Measurements from ENCODE around the gene CDCA8.
A peak's percentile ranks its signal among the peaks of the same experiment; 100 is the strongest.

Gene CDCA8

GRCh38 chr1:37667023-37667671, 25.2 kb upstream of the CDCA8 start:
- H3K36me3 ChIP-seq = no peaks in the 10 kb centered on the region
- peak; percentile 63 for TF ChIP-seq CTCF (IDR thresholded peaks at IDR 0.05; ENCODE audit: low read depth, low read length)
- H3K27ac ChIP-seq = no peak overlapping the region
- H3K4me3 ChIP-seq (ENCODE audit: low read depth, low read length) = no peak overlapping the region
- H3K27me3 ChIP-seq (ENCODE audit: insufficient read depth, low read depth, severe bottlenecking) = no peaks in the 10 kb centered on the region
- peak; percentile 62 for DNase-seq
- no peaks in the 10 kb centered on the region for H3K9me3 ChIP-seq (ENCODE audit: severe bottlenecking)

GRCh38 chr1:37670133-37670532, 22.2 kb upstream of the CDCA8 start:
- no peak for TF ChIP-seq CTCF (IDR thresholded peaks at IDR 0.05; ENCODE audit: low read depth, low read length)
- no peaks in the 10 kb centered on the region for H3K36me3 ChIP-seq
- no peak for DNase-seq
- no peak overlapping the region for H3K27ac ChIP-seq
- H3K27me3 ChIP-seq (ENCODE audit: insufficient read depth, low read depth, severe bottlenecking) = no peaks in the 10 kb centered on the region
- H3K4me3 ChIP-seq (ENCODE audit: low read depth, low read length) = no peak overlapping the region
- no peaks in the 10 kb centered on the region for H3K9me3 ChIP-seq (ENCODE audit: severe bottlenecking)

- Histone ChIP-seq H3K4me3 (ENCODE audit: low read depth, low read length) (no peak overlapping the region), H3K36me3 (no peaks in the 10 kb centered on the region), H3K9me3 (ENCODE audit: severe bottlenecking) (no peaks in the 10 kb centered on the region), H3K27me3 (ENCODE audit: insufficient read depth, low read depth, severe bottlenecking) (no peaks in the 10 kb centered on the region), H3K27ac (no peak overlapping the region)
- no peak for TF ChIP-seq CTCF (IDR thresholded peaks at IDR 0.05; ENCODE audit: low read depth, low read length)
- DNase-seq = no peak
These were observed 21.1 kb upstream of the CDCA8 start for GRCh38 chr1:37671261-37671660.

GRCh38 chr1:37672136-37672870, 20.0 kb upstream of the CDCA8 start:
- no peak for TF ChIP-seq CTCF (IDR thresholded peaks at IDR 0.05; ENCODE audit: low read depth, low read length)
- H3K27me3 ChIP-seq (ENCODE audit: insufficient read depth, low read depth, severe bottlenecking) = no peaks in the 10 kb centered on the region
- H3K9me3 ChIP-seq (ENCODE audit: severe bottlenecking) = no peaks in the 10 kb centered on the region
- DNase-seq = no peak
- H3K4me3 ChIP-seq (ENCODE audit: low read depth, low read length) = no peak overlapping the region
- H3K27ac ChIP-seq = no peak overlapping the region
- no peaks in the 10 kb centered on the region for H3K36me3 ChIP-seq

- no peaks in the 10 kb centered on the region for H3K27me3 ChIP-seq (ENCODE audit: insufficient read depth, low read depth, severe bottlenecking)
- H3K36me3 ChIP-seq = no peaks in the 10 kb centered on the region
- TF ChIP-seq CTCF (IDR thresholded peaks at IDR 0.05; ENCODE audit: low read depth, low read length) = no peak
- H3K4me3 ChIP-seq (ENCODE audit: low read depth, low read length) = no peak overlapping the region
- no peak for DNase-seq
- no peaks in the 10 kb centered on the region for H3K9me3 ChIP-seq (ENCODE audit: severe bottlenecking)
- H3K27ac ChIP-seq = no peak overlapping the region
These were observed 18.4 kb upstream of the CDCA8 start for GRCh38 chr1:37673920-37674319.
